HCT116 (cell line): Measurements from ENCODE around the gene SLFN14. TPM values are rescaled to one million over a fixed set of nuclear protein-coding genes. Genes with fewer than 3 reads are reported as not detected.
"Not testable (repeated sequence)": the region's sequence is repeated elsewhere in the genome, so short reads cannot be mapped to it uniquely, and the experiment has no call there.

Experiments
- ATAC-seq: fragments of 200-7000 bp; cut with Tn5 transposase; 2 replicates; pipeline ENCODE4 v1.9.1; 2020; ENCODE audit warnings: mild to moderate bottlenecking, moderate library complexity
- BruUV-seq: library from RNA; stranded (reverse); fragments of 400-500 nt; replicated peaks from 2 replicates; lab custom pipeline; 2021; lab: Mats Ljungman, UMichigan
- CTCF ChIA-PET: fragments of 300-600 bp; sonication (Branson Sonifier 250); formaldehyde crosslinking; loops from one replicate; lab custom pipeline; 2021; ENCODE audit warnings: antibody characterized with exemption; lab: Charles Lee
- POLR2A ChIA-PET: fragments of 300-600, 350-600 bp; sonication (Branson Sonifier 250); formaldehyde crosslinking; loops from one replicate; lab custom pipeline; 2021; ENCODE audit warnings: antibody characterized with exemption; lab: Charles Lee
- RAD21 ChIA-PET, 2 experiments: fragments of 300-600 bp; sonication (Branson Sonifier 250); formaldehyde crosslinking; loops; one replicate each; lab custom pipeline; 2023; ENCODE audit warnings: low total read pairs in 2 of 2; ENCODE audit not compliant: uncharacterized antibody in 2 of 2, unreplicated experiment in 2 of 2, low non-redundant PET in 1 of 2; lab: Charles Lee
- DNase-seq: peaks from one replicate; pipeline ENCODE4 v3.0.0-alpha.2; 2010; ENCODE audit warnings: low read depth, low spot score
- H2AFZ ChIP-seq: fragments of 200-600 bp; shearing (Covaris generic), sonication (generic); 2 replicates; pipeline ENCODE4 v1.6.1; 2017; ENCODE audit warnings: low read depth, mixed run types, mixed read lengths, antibody characterized with exemption, low read length; ENCODE audit not compliant: poor library complexity, severe bottlenecking
- H3K27ac ChIP-seq: 2 replicates; pipeline ENCODE4 v1.5.1; 2012; ENCODE audit warnings: low read depth, low read length
- H3K27me3 ChIP-seq: fragments of 200-600 bp; sonication (generic); 2 replicates; pipeline ENCODE4 v1.6.1; 2016; ENCODE audit warnings: mixed run types, low read length, mixed read lengths; ENCODE audit not compliant: insufficient read depth
- H3K36me3 ChIP-seq, 2 experiments: fragments of 200-500 bp in 1 of 2; fragments of 200-600 bp in 1 of 2; sonication (Bioruptor generic) in 1 of 2; sonication (generic) in 1 of 2; 2 replicates each; pipeline versions ENCODE4 v1.5.1 to v1.6.1; 2014 to 2016; ENCODE audit warnings: low read length in 2 of 2, inconsistent platforms in 1 of 2, mixed read lengths in 1 of 2, mixed run types in 1 of 2; ENCODE audit not compliant: insufficient read depth in 2 of 2, control insufficient read depth in 1 of 2
- H3K4me1 ChIP-seq, 2 experiments: fragments of 200-600 bp in 1 of 2; sonication (generic) in 1 of 2; 2 replicates each; pipeline versions ENCODE4 v1.5.1 to v1.6.1; 2012 to 2017; ENCODE audit warnings: low read length in 2 of 2, inconsistent platforms in 1 of 2, mild to moderate bottlenecking in 1 of 2, mixed read lengths in 1 of 2, mixed run types in 1 of 2, moderate library complexity in 1 of 2; ENCODE audit not compliant: insufficient read depth in 2 of 2, control insufficient read depth in 1 of 2
- H3K4me2 ChIP-seq: fragments of 200-600 bp; sonication (generic); 2 replicates; pipeline ENCODE4 v1.6.1; 2017; ENCODE audit warnings: mixed run types, low read length, mixed read lengths
- H3K4me3 ChIP-seq, 2 experiments: fragments of 200-600 bp in 1 of 2; sonication (generic) in 1 of 2; replicated peaks in 1 of 2; 2 replicates each; pipeline ENCODE4 v1.5.1; 2011 to 2016; ENCODE audit warnings: low read length in 2 of 2, control low read depth in 1 of 2, low read depth in 1 of 2, mild to moderate bottlenecking in 1 of 2, mixed read lengths in 1 of 2, mixed run types in 1 of 2
- H3K79me2 ChIP-seq: fragments of 200-600 bp; sonication (generic); 2 replicates; pipeline ENCODE4 v1.6.1; 2017; ENCODE audit warnings: mild to moderate bottlenecking, mixed run types, low read length, moderate library complexity, mixed read lengths; ENCODE audit not compliant: insufficient read depth
- H3K9ac ChIP-seq: fragments of 200-600 bp; sonication (generic); 2 replicates; pipeline ENCODE4 v1.6.1; 2016; ENCODE audit warnings: low read length, mixed read lengths
- H3K9me2 ChIP-seq: fragments of 200-600 bp; sonication (generic), shearing (Covaris generic); 2 replicates; pipeline ENCODE4 v1.6.1; 2017; ENCODE audit warnings: mixed run types, mild to moderate bottlenecking, moderate library complexity; ENCODE audit not compliant: insufficient read depth
- H3K9me3 ChIP-seq, 2 experiments: fragments of 200-500 bp in 1 of 2; fragments of 200-600 bp in 1 of 2; sonication (Bioruptor generic) in 1 of 2; sonication (generic) in 1 of 2; 2 replicates each; pipeline ENCODE4 v1.6.1; 2014 to 2017; ENCODE audit warnings: low read length in 2 of 2, mixed read lengths in 2 of 2, inconsistent platforms in 1 of 2, low read depth in 1 of 2, mild to moderate bottlenecking in 1 of 2, mixed run types in 1 of 2, moderate library complexity in 1 of 2; ENCODE audit not compliant: control insufficient read depth in 1 of 2, insufficient read depth in 1 of 2
- H4K20me1 ChIP-seq: fragments of 200-600 bp; sonication (generic), shearing (Covaris generic); 2 replicates; pipeline ENCODE4 v1.6.1; 2017; ENCODE audit warnings: mixed run types, mild to moderate bottlenecking, moderate library complexity; ENCODE audit not compliant: insufficient read depth
- EGR1 ChIP-seq: IDR thresholded peaks from 2 replicates; pipeline ENCODE4 v1.6.1; 2012; ENCODE audit warnings: low read depth
- ELF1 ChIP-seq: IDR thresholded peaks from 2 replicates; pipeline ENCODE4 v1.6.1; 2012; ENCODE audit warnings: low read depth, borderline replicate concordance
- EZH2phosphoT487 ChIP-seq: fragments of 200-600 bp; IDR thresholded peaks from 2 replicates; pipeline ENCODE4 v1.6.1; 2018; ENCODE audit warnings: antibody characterized with exemption, borderline replicate concordance
- JUND ChIP-seq: IDR thresholded peaks from 2 replicates; pipeline ENCODE4 v1.6.1; 2012
- RAD21 ChIP-seq: IDR thresholded peaks from 2 replicates; pipeline ENCODE4 v1.6.1; 2012; ENCODE audit warnings: low read depth, mild to moderate bottlenecking
- SRF ChIP-seq: IDR thresholded peaks from 2 replicates; pipeline ENCODE4 v1.6.1; 2012; ENCODE audit warnings: low read depth
- ZFX ChIP-seq: fragments of 450-650 bp; IDR thresholded peaks from 2 replicates; pipeline ENCODE4 v1.6.1; 2017
- ZNF274 ChIP-seq: fragments of 200-500 bp; sonication (Bioruptor generic); IDR thresholded peaks from 2 replicates; pipeline ENCODE4 v1.6.1; 2014; ENCODE audit warnings: mild to moderate bottlenecking, low read depth, low read length, inconsistent platforms
- intact Hi-C: fragments of 100-400 bp; cut with micrococcal nuclease; formaldehyde crosslinking; loops from 2 replicates; pipeline ENCODE4 v1.10.0; 2022
- total RNA-seq: library from RNA; stranded (reverse); gene quantifications from one replicate; pipeline ENCODE4 v1.2.1, GENCODE V29; 2021; ENCODE audit not compliant: unreplicated experiment

The SLFN14 gene
- total RNA-seq, 1 experiment from 2014 or later: not detected

GRCh38 chr17:35523296-35523695 lies 37.3 kb downstream of the SLFN14 start:
- no peaks in the 10 kb centered on the region for H3K79me2 ChIP-seq
- intact Hi-C loops: no loop called here
- POLR2A ChIA-PET: no interaction called here
- no peak overlapping the region for H3K9ac ChIP-seq
- H4K20me1 ChIP-seq: no peaks in the 10 kb centered on the region
- H3K27ac ChIP-seq: no peak overlapping the region
- H3K4me2 ChIP-seq: no peak overlapping the region
- no peaks in the 10 kb centered on the region for H3K36me3 ChIP-seq
- BruUV-seq: no TSS peak
- H2AFZ ChIP-seq: no peak overlapping the region
- no peaks in the 10 kb centered on the region for H3K9me3 ChIP-seq
- no peak for TF ChIP-seq EZH2phosphoT487
- TF ChIP-seq SRF: no peak
- no peak for TF ChIP-seq ELF1
- TF ChIP-seq EGR1: no peak
- TF ChIP-seq ZNF274: no peak
- TF ChIP-seq JUND: no peak
- TF ChIP-seq RAD21: no peak
- no peak for TF ChIP-seq ZFX
- H3K27me3 ChIP-seq: peaks cover 24% of the 10 kb centered on the region
- DNase-seq (no peak), ATAC-seq (no peak)
- CTCF ChIA-PET: no interaction called here
- H3K4me3 ChIP-seq: no peak overlapping the region
- RAD21 ChIA-PET: no interaction called here
- H3K9me2 ChIP-seq: no peaks in the 10 kb centered on the region
- no peaks in the 10 kb centered on the region; a peak in 1 of 4 replicates for H3K4me1 ChIP-seq

GRCh38 chr17:35521654-35522256 lies 38.9 kb downstream of the SLFN14 start:
- H3K4me1 ChIP-seq, H3K9me3 ChIP-seq, H3K4me2 ChIP-seq, POLR2A ChIA-PET, H3K9me2 ChIP-seq, BruUV-seq, H4K20me1 ChIP-seq, H3K27ac ChIP-seq, RAD21 ChIA-PET, intact Hi-C loops, H2AFZ ChIP-seq, H3K36me3 ChIP-seq, H3K9ac ChIP-seq, DNase-seq, H3K79me2 ChIP-seq, ATAC-seq, H3K4me3 ChIP-seq: not testable (repeated sequence)
- peaks cover 27% of the 10 kb centered on the region for H3K27me3 ChIP-seq
- CTCF ChIA-PET: interaction anchor here (0.6 to 2.1 kb wide), 3 partner anchors 12 to 351 kb away, joined by 3 to 4 read pairs (median 3); no protein-coding TSS in a partner anchor
